Endometrial microvascular endothelial cells (primary cell): ENCODE results near the gene MIEF2. TPM values are rescaled to one million over a fixed set of nuclear protein-coding genes. Genes with fewer than 3 reads are reported as not detected.
"Not testable (repeated sequence)": the region's sequence is repeated elsewhere in the genome, so short reads cannot be mapped to it uniquely, and the experiment has no call there.

ENCODE experiments used
- in situ Hi-C: cut with HindIII; loops from 2 replicates; pipeline ENCODE4 v1.10.0; 2017; ENCODE audit warnings: low sequenced_read_pairs, low pct_unique_long_range_greater_than_20kb; ENCODE audit errors: inconsistent ontology term
- total RNA-seq: library from RNA; depleted of rRNA; stranded (reverse); fragments of >200 nt; gene quantifications from one replicate; pipeline ENCODE4 v1.2.3, GENCODE V29; 2015; ENCODE audit errors: inconsistent ontology term

The MIEF2 gene
- 9.8 TPM for total RNA-seq

- in situ Hi-C loops, result no loop called here
Observed at GRCh38 chr17:18260332-18261145, at the start of gene MIEF2. Gene MIEF2 (plus strand): TSS chr17:18260662. CDS start chr17:18262721, 2,059 bp downstream.

- in situ Hi-C loops, result no loop called here
Observed at GRCh38 chr17:18213666-18214270, 46.7 kb upstream of the MIEF2 start.

GRCh38 chr17:18216906-18217305, 43.6 kb upstream of the MIEF2 start:
- in situ Hi-C loops, result not testable (repeated sequence)

- in situ Hi-C loops, result no loop called here
Observed at GRCh38 chr17:18217412-18218015, 42.9 kb upstream of the MIEF2 start.

- in situ Hi-C loops, result no loop called here
Observed at GRCh38 chr17:18218756-18219415, 41.6 kb upstream of the MIEF2 start.

- in situ Hi-C loops, result no loop called here
Observed at GRCh38 chr17:18224053-18224386, 36.4 kb upstream of the MIEF2 start.

- in situ Hi-C loops, result no loop called here
Observed at GRCh38 chr17:18224387-18225120, 35.9 kb upstream of the MIEF2 start.

GRCh38 chr17:18225121-18225641, 35.3 kb upstream of the MIEF2 start, which contains the start of gene LLGL1:
Gene LLGL1 (plus strand): TSS chr17:18225635. CDS start chr17:18225683, 48 bp downstream.
- in situ Hi-C loops, result no loop called here

GRCh38 chr17:18225642-18226283, 34.7 kb upstream of the MIEF2 start:
- in situ Hi-C loops, result no loop called here

- in situ Hi-C loops, result no loop called here
Observed at GRCh38 chr17:18226284-18226945, 34.0 kb upstream of the MIEF2 start.

- in situ Hi-C loops, result no loop called here
Observed at GRCh38 chr17:18227635-18228034, 32.8 kb upstream of the MIEF2 start.

GRCh38 chr17:18228176-18228682, 32.2 kb upstream of the MIEF2 start:
- in situ Hi-C loops, result no loop called here

GRCh38 chr17:18229254-18229653, 31.2 kb upstream of the MIEF2 start:
- in situ Hi-C loops, result no loop called here

- in situ Hi-C loops, result no loop called here
Observed at GRCh38 chr17:18229771-18230170, 30.7 kb upstream of the MIEF2 start.

- in situ Hi-C loops, result no loop called here
Observed at GRCh38 chr17:18230288-18231141, 29.9 kb upstream of the MIEF2 start.

GRCh38 chr17:18231164-18231563, 29.3 kb upstream of the MIEF2 start:
- in situ Hi-C loops, result no loop called here
